IMR-90 (cell line): Measurements from ENCODE around the gene OPN1SW. TPM values are rescaled to one million over a fixed set of nuclear protein-coding genes. Genes with fewer than 3 reads are reported as not detected.

ENCODE experiments used
- ATAC-seq: fragments of 200-7000 bp; cut with Tn5 transposase; 2 replicates; pipeline ENCODE4 v1.9.1; 2020; ENCODE audit warnings: low read depth, mild to moderate bottlenecking, moderate library complexity
- BruUV-seq: library from RNA; stranded (reverse); fragments of 400-500 nt; replicated peaks from 2 replicates; lab custom pipeline; 2021; lab: Mats Ljungman, UMichigan
- CTCF ChIA-PET: fragments of 300-600 bp; formaldehyde crosslinking; extraction: SDS; loops from one replicate; lab custom pipeline; 2021; ENCODE audit warnings: antibody characterized with exemption; lab: Yijun Ruan, JAX
- POLR2A ChIA-PET: fragments of 300-600 bp; sonication (Branson Sonifier 250); formaldehyde crosslinking; loops from one replicate; lab custom pipeline; 2022; ENCODE audit warnings: antibody characterized with exemption; ENCODE audit not compliant: unreplicated experiment; lab: Charles Lee
- DNase-seq: peaks from one replicate; pipeline ENCODE4 v3.0.0; 2013
- H2AFZ ChIP-seq: replicated peaks from 2 replicates; pipeline ENCODE3; 2013; ENCODE audit warnings: low read length, mild to moderate bottlenecking; ENCODE audit not compliant: poor library complexity
- H2AK5ac ChIP-seq: 2 replicates; pipeline ENCODE4 v1.6.1; 2013; ENCODE audit warnings: low read depth, low read length, inconsistent platforms
- H2AK9ac ChIP-seq: replicated peaks from 2 replicates; pipeline ENCODE3; 2013; ENCODE audit warnings: mild to moderate bottlenecking, low read depth, low read length, moderate library complexity; ENCODE audit not compliant: poor library complexity
- H2BK120ac ChIP-seq: 2 replicates; pipeline ENCODE4 v1.6.1; 2013; ENCODE audit warnings: low read depth, low read length, inconsistent platforms
- H2BK15ac ChIP-seq: 3 replicates; pipeline ENCODE4 v1.6.1; 2013; ENCODE audit warnings: low read depth, low read length, inconsistent platforms
- H2BK20ac ChIP-seq: 2 replicates; pipeline ENCODE4 v1.6.1; 2013; ENCODE audit warnings: low read depth, mild to moderate bottlenecking, inconsistent platforms, low read length, moderate library complexity
- H2BK5ac ChIP-seq: 2 replicates; pipeline ENCODE4 v1.6.1; 2013; ENCODE audit warnings: mild to moderate bottlenecking, low read depth, low read length, inconsistent platforms; ENCODE audit not compliant: poor library complexity, severe bottlenecking
- H3K14ac ChIP-seq: replicated peaks from 2 replicates; pipeline ENCODE4 v1.6.1; 2013; ENCODE audit warnings: low read depth, low read length, inconsistent platforms
- H3K18ac ChIP-seq: 2 replicates; pipeline ENCODE4 v1.6.1; 2013; ENCODE audit warnings: low read depth, low read length, control low read depth
- H3K23ac ChIP-seq: 2 replicates; pipeline ENCODE4 v1.6.1; 2013; ENCODE audit warnings: low read depth, low read length, inconsistent platforms
- H3K27ac ChIP-seq: 2 replicates; pipeline ENCODE4 v1.5.1; 2013; ENCODE audit warnings: mild to moderate bottlenecking, control low read depth, low read length; ENCODE audit not compliant: insufficient read depth
- H3K27me3 ChIP-seq: 2 replicates; pipeline ENCODE4 v1.6.1; 2013; ENCODE audit warnings: low read length; ENCODE audit not compliant: control insufficient read depth, insufficient read depth
- H3K36me3 ChIP-seq: 2 replicates; pipeline ENCODE4 v1.6.1; 2013; ENCODE audit warnings: low read length, mixed read lengths; ENCODE audit not compliant: control insufficient read depth, insufficient read depth
- H3K4ac ChIP-seq: 2 replicates; pipeline ENCODE4 v1.6.1; 2013; ENCODE audit warnings: low read depth, low read length, inconsistent platforms
- H3K4me1 ChIP-seq: 2 replicates; pipeline ENCODE4 v1.6.1; 2013; ENCODE audit warnings: low read length, mixed read lengths; ENCODE audit not compliant: control insufficient read depth, insufficient read depth
- H3K4me2 ChIP-seq: 2 replicates; pipeline ENCODE4 v1.6.1; 2013; ENCODE audit warnings: low read depth, mild to moderate bottlenecking, control low read depth, low read length, moderate library complexity
- H3K4me3 ChIP-seq: 2 replicates; pipeline ENCODE4 v1.5.1; 2013; ENCODE audit warnings: low read depth, mild to moderate bottlenecking, control low read depth, low read length, moderate library complexity; ENCODE audit not compliant: insufficient read depth
- H3K56ac ChIP-seq: 2 replicates; pipeline ENCODE4 v1.6.1; 2013; ENCODE audit warnings: low read length, inconsistent platforms; ENCODE audit not compliant: insufficient read depth; ENCODE audit errors: extremely low read depth
- H3K79me1 ChIP-seq, 2 experiments: 2 replicates each; pipeline ENCODE4 v1.6.1; 2013; ENCODE audit warnings: low read length in 2 of 2, inconsistent platforms in 1 of 2, low read depth in 1 of 2
- H3K9ac ChIP-seq: 2 replicates; pipeline ENCODE4 v1.6.1; 2013; ENCODE audit warnings: low read depth, low read length, control low read depth
- H3K9me1 ChIP-seq: 2 replicates; pipeline ENCODE4 v1.6.1; 2013; ENCODE audit warnings: low read length, inconsistent platforms; ENCODE audit not compliant: insufficient read depth
- H3K9me3 ChIP-seq: 2 replicates; pipeline ENCODE4 v1.6.1; 2013; ENCODE audit warnings: low read length; ENCODE audit not compliant: control insufficient read depth, insufficient read depth
- H4K20me1 ChIP-seq: 2 replicates; pipeline ENCODE4 v1.6.1; 2013; ENCODE audit warnings: low read length, inconsistent platforms; ENCODE audit not compliant: insufficient read depth
- H4K5ac ChIP-seq: 2 replicates; pipeline ENCODE4 v1.6.1; 2013; ENCODE audit warnings: mild to moderate bottlenecking, low read depth, low read length, control low read depth
- H4K8ac ChIP-seq, 2 experiments: 2 replicates each; pipeline ENCODE4 v1.6.1; 2013; ENCODE audit warnings: low read depth in 2 of 2, low read length in 2 of 2, control low read depth in 1 of 2, inconsistent platforms in 1 of 2
- H4K91ac ChIP-seq: 2 replicates; pipeline ENCODE4 v1.6.1; 2013; ENCODE audit warnings: low read depth, low read length, inconsistent platforms; ENCODE audit not compliant: insufficient read depth
- CHD1 ChIP-seq: IDR thresholded peaks from 2 replicates; pipeline ENCODE4 v1.6.1; 2012; ENCODE audit warnings: low read depth, low read length, improper control_type of control experiment
- WGBS, 2 experiments: methylation state at CpG; one replicate each; pipeline versions ENCODE4 v1.1.5 to v1.1.7; 2013; ENCODE audit warnings: missing lambda C conversion rate in 2 of 2; ENCODE audit not compliant: insufficient read length in 1 of 2; ENCODE audit errors: extremely low coverage in 2 of 2; 5-methylcytosine and 5-hydroxymethylcytosine counted together
- dilution Hi-C: fragments of 300-500 bp; cut with HindIII; formaldehyde crosslinking; loops from one replicate; pipeline ENCODE4 v1.14.3; 2018; ENCODE audit warnings: low sequenced_read_pairs; ENCODE audit not compliant: unreplicated experiment
- in situ Hi-C: fragments of 300-500 bp; cut with MboI; formaldehyde crosslinking; loops from 3 replicates; pipeline ENCODE4 v1.14.3; 2019; ENCODE audit warnings: low sequenced_read_pairs, inconsistent platforms, mixed read lengths
- intact Hi-C: fragments of 100-400 bp; cut with micrococcal nuclease; formaldehyde crosslinking; loops from 2 replicates; pipeline ENCODE4 v1.10.0; 2022
- polyA plus RNA-seq, 3 experiments: library from polyadenylated mRNA; depleted of rRNA; stranded (reverse); fragments of >200 nt; gene quantifications; 2 replicates each; pipeline ENCODE4 v1.2.3, GENCODE V29; 2012; ENCODE audit warnings: low replicate concordance in 1 of 3
- total RNA-seq: library from RNA; depleted of rRNA; stranded (reverse); fragments of >200 nt; gene quantifications from 2 replicates; pipeline ENCODE4 v1.2.3, GENCODE V29; 2012

Gene OPN1SW
- total and polyA plus RNA-seq, 2 of the 4 experiments (the other 2 are of a cell fraction): not detected

DNA sequence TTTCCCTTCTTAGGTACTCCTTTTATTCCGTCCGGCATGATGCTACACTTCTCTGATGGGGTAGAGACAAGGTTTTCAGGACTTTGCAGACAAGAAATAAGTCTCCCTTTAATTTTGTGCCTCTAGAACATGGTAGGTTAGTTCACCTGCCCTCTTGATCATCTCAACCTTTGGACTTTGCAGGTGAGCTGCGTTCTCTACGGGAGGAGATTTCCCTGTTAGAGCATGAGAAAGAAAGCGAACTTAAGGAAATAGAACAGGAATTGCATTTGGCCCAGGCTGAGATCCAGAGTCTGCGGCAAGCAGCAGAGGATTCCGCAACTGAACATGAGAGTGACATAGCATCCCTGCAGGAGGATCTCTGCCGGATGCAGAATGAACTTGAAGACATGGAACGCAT, 25.4 kb upstream of the OPN1SW start:
- ATAC-seq: no peak
- H3K18ac ChIP-seq: no peak overlapping the region
- H2BK15ac ChIP-seq: no peak overlapping the region
- 97% methylated on average over 7 of the region's 9 CpGs; no CpG with 5 or more reads in 1 of the 2 experiments for WGBS, 2 experiments
- no peak overlapping the region for H4K5ac ChIP-seq
- CTCF ChIA-PET: no interaction called here
- H3K4me2 ChIP-seq: no peak overlapping the region
- no peak overlapping the region for H4K91ac ChIP-seq
- H2AFZ ChIP-seq: no peak overlapping the region
- no peak overlapping the region for H3K9ac ChIP-seq
- no peak overlapping the region for H2BK120ac ChIP-seq
- no peaks in the 10 kb centered on the region for H3K27me3 ChIP-seq
- no peak overlapping the region for H2BK20ac ChIP-seq
- in situ Hi-C loops (no loop called here), dilution Hi-C loops (no loop called here), intact Hi-C loops (no loop called here)
- DNase-seq: no peak
- H3K36me3 ChIP-seq: peaks cover 25% of the 10 kb centered on the region
- TF ChIP-seq CHD1: no peak
- no peak overlapping the region for H2AK5ac ChIP-seq
- BruUV-seq: no TSS peak
- H3K79me1 ChIP-seq: no peaks in the 10 kb centered on the region
- H3K4ac ChIP-seq: no peak overlapping the region
- H3K27ac ChIP-seq: no peak overlapping the region
- H3K56ac ChIP-seq: no peak overlapping the region
- H3K9me3 ChIP-seq: no peaks in the 10 kb centered on the region
- POLR2A ChIA-PET: no interaction called here
- H3K9me1 ChIP-seq: peaks cover 2% of the 10 kb centered on the region; the same call in 1 of the 2 replicates
- no peaks in the 10 kb centered on the region for H4K20me1 ChIP-seq
- H3K4me3 ChIP-seq: no peak overlapping the region
- peaks cover 3% of the 10 kb centered on the region for H3K4me1 ChIP-seq
- H2AK9ac ChIP-seq: no peak overlapping the region
- no peak overlapping the region for H3K14ac ChIP-seq
- no peak overlapping the region for H3K23ac ChIP-seq
- H2BK5ac ChIP-seq: no peak overlapping the region
- H4K8ac ChIP-seq: no peak overlapping the region
